H9 (cell line): ENCODE results near the gene OR10J5. TPM values are rescaled to one million over a fixed set of nuclear protein-coding genes. Genes with fewer than 3 reads are reported as not detected.

Source experiments
- DNase-seq: peaks from one replicate; pipeline ENCODE4 v3.0.0-alpha.2; 2017
- H2AFZ ChIP-seq: one replicate; pipeline ENCODE4 v1.6.1; 2013; ENCODE audit warnings: mild to moderate bottlenecking, low read length, control low read depth, moderate library complexity
- H2AK5ac ChIP-seq: 2 replicates; pipeline ENCODE4 v1.6.1; 2013; ENCODE audit warnings: low read length, control low read depth, mixed read lengths; ENCODE audit not compliant: insufficient read length
- H2BK120ac ChIP-seq: one replicate; pipeline ENCODE4 v1.6.1; 2013; ENCODE audit warnings: low read depth, mild to moderate bottlenecking, low read length, control low read depth, inconsistent platforms; ENCODE audit not compliant: poor library complexity, severe bottlenecking
- H2BK12ac ChIP-seq: 2 replicates; pipeline ENCODE4 v1.6.1; 2013; ENCODE audit warnings: low read length, control low read depth, mixed read lengths, low read depth; ENCODE audit not compliant: insufficient read length
- H2BK15ac ChIP-seq: 2 replicates; pipeline ENCODE4 v1.6.1; 2013; ENCODE audit warnings: low read depth, low read length, control low read depth
- H2BK20ac ChIP-seq: one replicate; pipeline ENCODE4 v1.6.1; 2013; ENCODE audit warnings: low read depth, mild to moderate bottlenecking, low read length, control low read depth, inconsistent platforms; ENCODE audit not compliant: poor library complexity, severe bottlenecking
- H2BK5ac ChIP-seq: 2 replicates; pipeline ENCODE4 v1.6.1; 2013; ENCODE audit warnings: low read length, control low read depth, mixed read lengths; ENCODE audit not compliant: insufficient read length
- H3K14ac ChIP-seq: 2 replicates; pipeline ENCODE4 v1.6.1; 2013; ENCODE audit warnings: low read length, control low read depth; ENCODE audit not compliant: insufficient read depth
- H3K18ac ChIP-seq: 2 replicates; pipeline ENCODE4 v1.6.1; 2013; ENCODE audit warnings: low read depth, mild to moderate bottlenecking, mixed read lengths, low read length, control low read depth; ENCODE audit not compliant: insufficient read length
- H3K23ac ChIP-seq: 2 replicates; pipeline ENCODE4 v1.6.1; 2013; ENCODE audit warnings: low read length, control low read depth, mixed read lengths, low read depth; ENCODE audit not compliant: insufficient read length
- H3K23me2 ChIP-seq: 2 replicates; pipeline ENCODE4 v1.6.1; 2013; ENCODE audit warnings: low read depth, mild to moderate bottlenecking, mixed read lengths, low read length, control low read depth; ENCODE audit not compliant: insufficient read length, poor library complexity, severe bottlenecking
- H3K27ac ChIP-seq: 2 replicates; pipeline ENCODE4 v1.5.1; 2013; ENCODE audit warnings: low read length, control low read depth, mixed read lengths, low read depth; ENCODE audit not compliant: insufficient read length
- H3K27me3 ChIP-seq: 2 replicates; pipeline ENCODE4 v1.6.1; 2013; ENCODE audit warnings: low read length, control low read depth, inconsistent platforms; ENCODE audit not compliant: insufficient read depth
- H3K4ac ChIP-seq: 2 replicates; pipeline ENCODE4 v1.6.1; 2013; ENCODE audit warnings: low read depth, mild to moderate bottlenecking, control low read depth, inconsistent platforms, low read length, moderate library complexity
- H3K4me1 ChIP-seq: 2 replicates; pipeline ENCODE4 v1.6.1; 2013; ENCODE audit warnings: low read length, control low read depth, inconsistent platforms; ENCODE audit not compliant: insufficient read depth
- H3K4me2 ChIP-seq: 2 replicates; pipeline ENCODE4 v1.6.1; 2013; ENCODE audit warnings: low read length, control low read depth, mixed read lengths; ENCODE audit not compliant: insufficient read length, insufficient read depth
- H3K56ac ChIP-seq: 2 replicates; pipeline ENCODE4 v1.6.1; 2013; ENCODE audit warnings: low read depth, mild to moderate bottlenecking, mixed read lengths, low read length, control low read depth; ENCODE audit not compliant: insufficient read length
- H3K79me1 ChIP-seq: 2 replicates; pipeline ENCODE4 v1.6.1; 2013; ENCODE audit warnings: low read depth, mild to moderate bottlenecking, moderate library complexity, low read length, control low read depth, inconsistent platforms; ENCODE audit not compliant: insufficient read depth, poor library complexity, severe bottlenecking
- H3K79me2 ChIP-seq: 2 replicates; pipeline ENCODE4 v1.6.1; 2013; ENCODE audit warnings: low read length, control low read depth, inconsistent platforms; ENCODE audit not compliant: insufficient read depth
- H3K9ac ChIP-seq: 2 replicates; pipeline ENCODE4 v1.6.1; 2013; ENCODE audit warnings: low read length, control low read depth, mixed read lengths; ENCODE audit not compliant: insufficient read length; ENCODE audit errors: extremely low read depth
- H3K9me3 ChIP-seq: one replicate; pipeline ENCODE4 v1.6.1; 2013; ENCODE audit warnings: low read depth, low read length, inconsistent platforms; ENCODE audit not compliant: control insufficient read depth
- H3T11ph ChIP-seq: one replicate; pipeline ENCODE4 v1.6.1; 2013; ENCODE audit warnings: mild to moderate bottlenecking, low read length, control low read depth, inconsistent platforms
- H4K20me1 ChIP-seq: one replicate; pipeline ENCODE4 v1.6.1; 2013; ENCODE audit not compliant: control insufficient read depth, insufficient read length, insufficient read depth
- H4K5ac ChIP-seq: 2 replicates; pipeline ENCODE4 v1.6.1; 2013; ENCODE audit warnings: low read depth, mild to moderate bottlenecking, mixed read lengths, low read length, control low read depth; ENCODE audit not compliant: insufficient read length
- H4K8ac ChIP-seq: replicated peaks from 2 replicates; pipeline ENCODE4 v1.6.1; 2013; ENCODE audit warnings: low read length, control low read depth, mixed read lengths, low read depth; ENCODE audit not compliant: insufficient read length
- H4K91ac ChIP-seq: 2 replicates; pipeline ENCODE4 v1.6.1; 2013; ENCODE audit warnings: low read depth, mild to moderate bottlenecking, moderate library complexity, mixed read lengths, low read length, control low read depth; ENCODE audit not compliant: insufficient read length
- H3K27ac Mint-ChIP-seq, 3 experiments: 2 replicates in 2 of 3; 3 replicates in 1 of 3; pipeline ENCODE4 v1.8.0; 2020 to 2021; ENCODE audit warnings: mixed read lengths in 3 of 3, mild to moderate bottlenecking in 1 of 3, moderate library complexity in 1 of 3
- H3K27me3 Mint-ChIP-seq: 2 replicates; pipeline ENCODE4 v1.8.0; 2021; ENCODE audit warnings: low read depth, mild to moderate bottlenecking, moderate library complexity, mixed read lengths
- H3K36me3 Mint-ChIP-seq, 3 experiments: 2 replicates in 2 of 3; 3 replicates in 1 of 3; pipeline ENCODE4 v1.8.0; 2020 to 2021; ENCODE audit warnings: low read depth in 3 of 3, mixed read lengths in 3 of 3; ENCODE audit not compliant: insufficient read depth in 1 of 3
- H3K4me1 Mint-ChIP-seq, 2 experiments: 2 replicates each; pipeline ENCODE4 v1.8.0; 2020; ENCODE audit warnings: mixed read lengths in 2 of 2
- H3K4me3 Mint-ChIP-seq, 2 experiments: 2 replicates in 1 of 2; 3 replicates in 1 of 2; pipeline ENCODE4 v1.8.0; 2020 to 2021; ENCODE audit warnings: mild to moderate bottlenecking in 2 of 2, mixed read lengths in 2 of 2, moderate library complexity in 1 of 2
- H3K9me3 Mint-ChIP-seq, 2 experiments: 2 replicates in 1 of 2; 3 replicates in 1 of 2; pipeline ENCODE4 v1.8.0; 2020; ENCODE audit warnings: mild to moderate bottlenecking in 2 of 2, mixed read lengths in 2 of 2, moderate library complexity in 1 of 2
- WGBS: extraction: QIAGEN DNeasy Blood & Tissue Kit; methylation state at CpG from one replicate; pipeline ENCODE4 v1.1.7; 2013; ENCODE audit warnings: missing lambda C conversion rate, low lambda C conversion rate, mixed read lengths; ENCODE audit not compliant: insufficient read length; ENCODE audit errors: extremely low coverage; 5-methylcytosine and 5-hydroxymethylcytosine counted together
- total RNA-seq: library from RNA; stranded (reverse); gene quantifications from 2 replicates; pipeline ENCODE4 v1.2.1, GENCODE V29; 2021
- TF ChIP-seq, protein P1 (sequence below): fragments of 200-600 bp; sonication (generic); conservative IDR thresholded peaks from 3 replicates; pipeline ENCODE4 v1.8.0; 2021; ENCODE audit warnings: antibody characterized with exemption, mild to moderate bottlenecking

OR10J5 gene
- total RNA-seq, 1 experiment from 2014 or later: not detected

DNA sequence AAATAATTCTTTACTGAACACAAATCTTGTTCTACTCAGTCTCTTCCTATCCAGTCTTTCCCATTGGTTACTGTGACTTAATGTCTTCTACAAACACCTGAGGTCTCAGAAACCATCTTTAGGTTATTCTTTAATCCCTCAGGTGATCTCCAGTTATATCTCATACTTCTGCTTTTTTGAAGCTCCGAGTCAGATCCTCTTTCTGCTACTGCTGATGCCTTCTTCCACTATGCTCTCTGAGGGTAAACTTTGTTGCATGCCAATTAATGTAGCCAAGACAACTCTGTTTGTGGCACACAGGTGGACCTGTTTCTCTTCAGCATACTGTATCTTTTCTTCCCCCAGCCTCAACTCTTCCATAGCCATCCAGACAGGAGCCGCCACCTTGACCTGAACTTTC, 48.7 kb upstream of the OR10J5 start:
- no peaks in the 10 kb centered on the region for H3K23me2 ChIP-seq
- H2BK120ac ChIP-seq: no peak overlapping the region
- H3K56ac ChIP-seq: no peak overlapping the region
- TF ChIP-seq, protein P1, sequence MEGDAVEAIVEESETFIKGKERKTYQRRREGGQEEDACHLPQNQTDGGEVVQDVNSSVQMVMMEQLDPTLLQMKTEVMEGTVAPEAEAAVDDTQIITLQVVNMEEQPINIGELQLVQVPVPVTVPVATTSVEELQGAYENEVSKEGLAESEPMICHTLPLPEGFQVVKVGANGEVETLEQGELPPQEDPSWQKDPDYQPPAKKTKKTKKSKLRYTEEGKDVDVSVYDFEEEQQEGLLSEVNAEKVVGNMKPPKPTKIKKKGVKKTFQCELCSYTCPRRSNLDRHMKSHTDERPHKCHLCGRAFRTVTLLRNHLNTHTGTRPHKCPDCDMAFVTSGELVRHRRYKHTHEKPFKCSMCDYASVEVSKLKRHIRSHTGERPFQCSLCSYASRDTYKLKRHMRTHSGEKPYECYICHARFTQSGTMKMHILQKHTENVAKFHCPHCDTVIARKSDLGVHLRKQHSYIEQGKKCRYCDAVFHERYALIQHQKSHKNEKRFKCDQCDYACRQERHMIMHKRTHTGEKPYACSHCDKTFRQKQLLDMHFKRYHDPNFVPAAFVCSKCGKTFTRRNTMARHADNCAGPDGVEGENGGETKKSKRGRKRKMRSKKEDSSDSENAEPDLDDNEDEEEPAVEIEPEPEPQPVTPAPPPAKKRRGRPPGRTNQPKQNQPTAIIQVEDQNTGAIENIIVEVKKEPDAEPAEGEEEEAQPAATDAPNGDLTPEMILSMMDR: no peak
- no peak for DNase-seq
- no peak overlapping the region for H3K14ac ChIP-seq
- H2BK5ac ChIP-seq: no peak overlapping the region
- no peak overlapping the region for H3K4ac ChIP-seq
- no peak overlapping the region for H2AK5ac ChIP-seq
- Mint-ChIP-seq H3K27ac (no peak overlapping the region), H3K4me1 (no peaks in the 10 kb centered on the region), H3K9me3 (peaks cover 0 to 67% of the 10 kb centered on the region in 2 experiments; a peak in 2 of 5 replicates), H3K36me3 (peaks cover 0 to 31% (median 0%) of the 10 kb centered on the region in 3 experiments; a peak in 2 of 7 replicates), H3K27me3 (peaks cover 4% of the 10 kb centered on the region), H3K4me3 (no peak overlapping the region)
- no peak overlapping the region for H3K27ac ChIP-seq
- H2AFZ ChIP-seq: no peak overlapping the region
- no peak overlapping the region for H2BK15ac ChIP-seq
- no peaks in the 10 kb centered on the region for H3K9me3 ChIP-seq
- no peak overlapping the region for H4K8ac ChIP-seq
- H2BK20ac ChIP-seq: no peak overlapping the region
- no peak overlapping the region for H3T11ph ChIP-seq
- H3K18ac ChIP-seq: no peak overlapping the region
- no peaks in the 10 kb centered on the region for H3K79me1 ChIP-seq
- H4K20me1 ChIP-seq: no peaks in the 10 kb centered on the region
- H3K23ac ChIP-seq: no peak overlapping the region
- no peaks in the 10 kb centered on the region for H3K79me2 ChIP-seq
- H2BK12ac ChIP-seq: no peak overlapping the region
- H4K5ac ChIP-seq: no peak overlapping the region
- H3K4me2 ChIP-seq: no peak overlapping the region
- H3K9ac ChIP-seq: no peak overlapping the region
- no CpG with 5 or more reads among the region's 2 CpGs for WGBS
- H3K27me3 ChIP-seq: no peaks in the 10 kb centered on the region
- H4K91ac ChIP-seq: no peak overlapping the region
- no peaks in the 10 kb centered on the region for H3K4me1 ChIP-seq
